GM15510 (cell line): ENCODE results near the gene TCF7L2.

ENCODE experiments used
- POLR2A ChIP-seq: IDR thresholded peaks from 3 replicates; pipeline ENCODE4 v1.6.1; 2011; ENCODE audit warnings: borderline replicate concordance; ENCODE audit not compliant: insufficient read length; ENCODE audit errors: extremely low read depth

TCF7L2 gene

DNA sequence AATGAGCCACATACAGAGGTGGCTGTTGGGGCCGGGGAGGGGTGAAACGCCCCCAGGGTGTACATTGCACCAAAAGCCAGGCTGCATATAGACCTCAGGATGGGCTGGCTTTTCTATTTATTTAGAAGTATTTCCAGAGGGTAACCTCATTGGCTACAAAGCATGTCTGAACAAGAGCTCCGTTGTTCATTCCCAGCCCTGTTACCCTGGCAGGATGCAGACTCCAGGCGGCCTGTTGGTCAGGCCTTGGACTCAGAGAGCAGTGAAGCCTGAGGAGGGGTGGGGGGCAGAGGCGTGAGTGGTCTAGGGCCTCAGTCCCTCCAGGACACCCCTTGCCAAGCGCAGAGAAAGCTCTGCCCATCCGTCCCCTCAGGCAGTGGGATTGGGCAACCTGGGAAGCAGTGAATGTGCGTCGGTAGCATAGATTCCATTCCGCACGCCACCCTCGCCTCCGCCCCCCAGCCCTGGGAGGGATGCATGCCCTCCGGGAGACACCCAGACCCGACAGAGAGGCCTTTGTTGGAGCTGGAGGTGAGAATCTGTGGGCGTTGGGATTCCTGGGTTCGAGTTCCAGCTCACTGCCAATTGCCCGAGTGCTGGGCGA is 41.9 kb downstream of the TCF7L2 start:
- TF ChIP-seq POLR2A = no peak

- TF ChIP-seq POLR2A = no peak
These were observed 46.4 kb downstream of the TCF7L2 start for GRCh38 chr10:112996462-112996861.

DNA sequence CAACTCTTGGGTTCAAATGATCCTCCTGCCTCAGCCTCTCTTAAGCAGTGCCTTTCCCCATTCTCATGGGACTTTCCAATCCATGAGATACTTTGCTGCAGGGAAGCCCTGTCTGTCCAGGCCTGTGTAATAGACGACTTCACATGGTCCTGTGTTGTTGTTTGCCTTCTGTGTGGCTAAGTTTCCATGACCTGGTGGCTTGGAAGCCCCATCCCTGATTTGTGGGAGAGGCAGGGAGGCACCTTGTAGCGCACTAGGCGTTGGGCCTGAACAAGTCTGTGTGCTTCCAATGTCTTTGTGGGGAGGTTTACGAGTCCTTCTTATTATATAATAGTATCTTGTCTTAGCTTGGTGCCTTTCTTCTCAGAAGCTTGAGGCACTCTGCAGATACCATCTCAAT is 49.1 kb downstream of the TCF7L2 start:
- no peak for TF ChIP-seq POLR2A

- TF ChIP-seq POLR2A = no peak
These were observed 50.4 kb downstream of the TCF7L2 start for GRCh38 chr10:113000442-113000841.

DNA sequence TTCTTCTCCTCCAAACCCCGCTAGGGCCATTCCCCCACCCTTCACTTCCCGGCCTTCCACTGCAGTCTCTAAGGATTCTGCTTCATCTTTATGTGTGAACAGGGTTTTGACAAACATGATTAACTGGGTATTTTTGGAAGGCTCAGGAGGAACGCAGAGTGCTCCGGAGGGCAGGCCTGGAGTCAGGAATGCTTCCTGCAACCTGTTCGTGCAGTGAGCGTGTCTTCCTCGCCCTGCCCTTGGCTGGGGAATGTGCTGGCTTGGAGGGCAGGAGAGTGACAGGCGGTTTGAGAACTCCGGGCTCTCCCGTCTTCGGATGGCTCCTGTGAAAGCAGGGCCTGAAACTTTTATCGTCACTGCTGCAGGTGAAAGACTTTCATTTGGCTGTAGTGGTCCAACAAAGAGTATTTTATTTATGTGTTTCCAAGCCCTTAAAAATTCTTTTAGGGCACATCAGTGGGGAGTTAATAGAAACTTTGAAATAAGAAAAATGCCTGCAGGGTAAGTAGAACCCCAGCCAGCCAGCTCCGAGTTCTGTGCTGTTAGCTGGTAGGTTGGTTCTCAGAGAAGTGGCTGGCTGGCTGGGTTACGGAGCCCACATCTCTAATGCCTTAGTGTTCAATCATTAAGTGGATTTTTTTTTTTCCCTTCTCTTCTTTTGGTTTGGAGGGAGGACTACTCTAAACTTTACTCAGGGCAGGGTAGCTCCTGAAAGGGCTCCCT is 51.0 kb downstream of the TCF7L2 start:
- no peak for TF ChIP-seq POLR2A

DNA sequence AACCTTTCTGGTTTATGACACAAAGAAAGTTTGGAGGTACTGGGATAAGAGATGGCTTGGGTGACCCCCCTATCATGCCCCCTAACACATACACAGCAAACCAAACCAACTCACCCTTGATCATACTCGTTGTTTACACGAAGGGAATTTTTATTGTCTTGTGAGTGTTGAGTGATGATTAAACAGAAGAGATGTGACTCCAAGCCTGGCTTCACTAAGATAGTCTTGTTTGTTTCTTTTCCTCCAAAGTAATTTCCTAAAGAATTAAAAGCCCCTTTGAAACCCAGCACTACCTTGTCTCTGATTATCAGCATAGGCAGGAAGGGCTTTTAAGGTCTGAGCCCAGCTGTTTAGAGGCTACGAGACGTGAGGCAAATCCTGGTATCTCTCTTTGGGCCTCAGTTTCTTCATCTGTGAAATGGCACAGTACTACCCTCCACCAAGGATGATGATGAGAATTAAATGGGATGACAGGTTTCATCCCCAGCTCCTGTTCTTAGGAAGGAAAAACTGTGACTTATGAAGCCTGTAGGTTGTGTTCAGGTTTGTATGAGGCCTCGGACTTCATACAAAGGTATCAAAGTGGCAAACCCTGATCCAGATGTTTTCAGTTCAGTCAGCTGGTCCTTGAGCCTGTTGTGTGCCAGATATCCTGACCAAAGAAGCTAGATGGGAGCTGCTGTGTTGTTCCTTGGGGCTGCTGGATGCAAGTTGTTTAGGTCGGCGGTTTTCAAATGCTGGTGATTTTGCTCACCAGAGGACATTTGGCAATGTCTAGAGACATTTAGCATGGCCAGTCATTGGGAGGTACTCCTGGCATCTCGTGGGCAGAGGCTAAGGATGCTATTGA is 51.8 kb downstream of the TCF7L2 start:
- no peak for TF ChIP-seq POLR2A

DNA sequence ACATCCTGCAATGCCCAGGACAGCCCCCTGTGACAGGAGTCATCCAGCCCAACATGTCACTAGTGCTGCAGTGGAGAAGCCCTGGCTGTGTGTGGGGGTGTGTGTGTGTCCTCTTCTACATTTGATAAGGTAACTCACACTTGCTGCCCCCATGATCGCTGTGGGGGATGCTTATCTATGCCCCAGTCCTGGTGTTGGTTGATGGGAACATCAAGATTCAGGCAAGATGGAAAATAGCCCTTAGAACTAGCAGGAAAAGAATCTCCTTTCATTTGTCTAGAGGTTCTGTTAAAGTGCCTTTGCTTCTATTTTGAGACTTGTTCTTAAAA is 52.4 kb downstream of the TCF7L2 start:
- no peak for TF ChIP-seq POLR2A

DNA sequence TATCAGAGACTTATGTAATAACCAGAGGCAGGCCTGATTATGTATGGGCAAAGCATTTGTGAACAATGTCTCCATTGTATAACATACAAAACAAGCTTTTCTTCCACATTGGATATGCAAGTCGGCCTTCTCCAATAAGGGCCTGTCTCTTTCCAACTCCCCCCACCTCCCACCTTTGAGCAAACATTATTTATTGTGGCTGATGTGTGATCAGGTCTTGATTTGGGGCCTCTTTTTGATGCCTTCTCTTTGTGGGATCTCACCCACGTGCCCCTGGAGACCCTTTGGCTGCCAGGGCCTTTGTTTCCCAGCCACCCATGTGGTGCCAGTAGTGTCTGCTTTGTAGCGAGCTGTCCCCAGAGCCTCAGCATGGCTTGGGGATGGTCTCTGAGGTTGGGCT is 53.0 kb downstream of the TCF7L2 start:
- TF ChIP-seq POLR2A = no peak

- TF ChIP-seq POLR2A = no peak
These were observed 54.1 kb downstream of the TCF7L2 start for GRCh38 chr10:113004069-113004618.

DNA sequence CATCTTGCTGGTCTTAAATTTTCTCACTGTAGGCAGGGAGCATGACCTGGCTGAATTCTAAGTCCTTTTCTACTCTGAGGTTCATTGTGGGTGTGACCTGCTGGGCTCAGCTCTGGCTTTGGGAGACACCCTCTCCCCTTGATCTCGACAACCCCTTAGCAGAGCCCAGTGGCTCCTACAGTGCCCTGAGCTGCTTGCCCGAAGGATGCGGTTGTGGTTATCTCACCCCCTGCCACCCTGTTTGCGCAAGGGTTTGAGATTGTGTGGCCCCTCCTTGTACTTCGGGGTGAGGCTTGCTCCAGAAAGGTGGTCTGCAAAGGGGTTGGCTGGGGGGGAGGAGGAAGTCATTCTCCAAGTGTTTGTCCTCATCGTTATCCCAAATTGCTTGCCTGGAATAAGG is 55.3 kb downstream of the TCF7L2 start:
- TF ChIP-seq POLR2A = no peak

DNA sequence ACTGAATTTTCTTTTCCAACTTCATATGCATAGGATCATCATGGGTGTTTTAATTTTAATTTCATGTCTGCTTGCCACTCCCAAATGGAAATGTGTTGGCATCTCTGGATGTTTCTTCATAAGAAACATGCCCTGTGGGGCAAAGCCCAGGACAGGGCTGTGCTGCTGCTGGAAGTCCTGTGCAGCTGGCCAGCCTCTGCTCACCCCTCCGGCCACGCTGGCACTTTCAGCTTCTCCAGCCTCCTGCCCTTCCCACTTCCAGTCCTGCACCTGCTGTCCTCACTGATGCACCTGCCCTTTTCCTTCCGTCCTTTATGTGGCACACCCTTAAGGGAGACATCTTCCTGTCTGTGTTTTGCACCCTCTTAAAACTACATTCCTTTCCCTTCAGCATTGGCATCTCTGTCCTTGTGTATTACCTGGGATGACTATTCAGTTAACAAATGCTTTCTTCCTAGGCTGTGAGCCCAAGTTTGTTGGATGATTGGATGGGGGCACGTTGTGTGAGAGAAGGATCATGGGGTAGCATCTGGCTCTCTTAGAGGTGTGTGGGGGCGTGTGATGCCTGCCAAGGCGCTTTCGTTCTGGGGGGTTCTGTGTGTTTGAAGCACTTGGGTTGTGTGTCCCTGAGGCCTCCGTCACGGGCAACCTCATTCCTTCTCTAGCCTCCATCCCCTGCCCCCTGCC is 56.8 kb downstream of the TCF7L2 start:
- no peak for TF ChIP-seq POLR2A

GRCh38 chr10:113007343-113007771 is 57.3 kb downstream of the TCF7L2 start:
- no peak for TF ChIP-seq POLR2A

- TF ChIP-seq POLR2A = no peak
These were observed 57.8 kb downstream of the TCF7L2 start for GRCh38 chr10:113007821-113008220.

- TF ChIP-seq POLR2A = no peak
These were observed 61.7 kb downstream of the TCF7L2 start for GRCh38 chr10:113011592-113012374.

DNA sequence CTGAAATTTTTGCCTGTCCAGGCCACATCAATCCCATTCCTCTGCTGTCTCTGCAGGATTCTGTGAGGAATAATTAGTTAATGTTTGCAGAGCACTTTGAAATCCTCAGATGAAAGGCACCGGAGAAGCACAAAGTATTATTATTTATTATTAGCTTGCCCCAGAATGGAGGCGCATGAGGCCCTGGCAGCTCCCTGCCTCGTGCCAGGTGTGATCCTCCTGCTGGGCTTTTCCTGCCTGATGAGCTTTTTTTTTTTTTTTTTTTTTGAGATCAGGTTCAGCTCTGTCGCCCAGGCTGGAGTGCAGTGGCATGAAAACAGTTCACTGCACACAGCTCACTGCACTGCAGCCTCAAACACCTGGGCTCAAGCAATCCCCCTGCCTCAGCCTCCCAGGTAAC is 65.2 kb downstream of the TCF7L2 start:
- no peak for TF ChIP-seq POLR2A

- TF ChIP-seq POLR2A = no peak
These were observed 67.3 kb downstream of the TCF7L2 start for GRCh38 chr10:113017376-113017775.
